Right lobe of liver (tissue), 4 donors: ENCODE results near the gene AATK.

Source experiments
- CTCF ChIP-seq, 4 donors: fragments of 200-600 bp in 3 of 4; fragments of 450-650 bp in 1 of 4; IDR thresholded peaks; one replicate each; pipeline versions ENCODE4 v1.5.1 to v1.8.0; 2016 to 2022; ENCODE audit warnings: antibody characterized with exemption in 4 of 4, mild to moderate bottlenecking in 2 of 4
- POLR2A ChIP-seq: fragments of 450-650 bp; IDR thresholded peaks from one replicate; pipeline ENCODE4 v1.6.1; 2017; ENCODE audit warnings: antibody characterized with exemption, mild to moderate bottlenecking
- donor health status: DM: no; HTN: no; CAD: no.
- donor health status: DM: no; HTN: no; CAD: no.
- donor health status: DM: no; HTN: yes; CAD: no.

GRCh38 chr17:81084680-81085419, 81.2 kb downstream of the AATK start:
- TF ChIP-seq CTCF (IDR thresholded peaks at IDR 0.05), result no peak
- TF ChIP-seq POLR2A, result no peak
